ENCODE results near the gene SLC25A45.
"Not testable (repeated sequence)": the region's sequence is repeated elsewhere in the genome, so short reads cannot be mapped to it uniquely, and the experiment has no call there.

Gene SLC25A45

GRCh38 chr11:65421794-65422632 lies 39.6 kb upstream of the SLC25A45 start:
- peak; percentile 93 for DNase-seq

- DNase-seq = peak; percentile 61
These were observed 38.7 kb upstream of the SLC25A45 start for GRCh38 chr11:65420979-65421793.

GRCh38 chr11:65420506-65420905 lies 38.1 kb upstream of the SLC25A45 start:
- no peak for DNase-seq

GRCh38 chr11:65419772-65420481 lies 37.5 kb upstream of the SLC25A45 start:
- peak; percentile 53 for DNase-seq

GRCh38 chr11:65419460-65419771 lies 37.0 kb upstream of the SLC25A45 start:
- no peak for DNase-seq

DNA sequence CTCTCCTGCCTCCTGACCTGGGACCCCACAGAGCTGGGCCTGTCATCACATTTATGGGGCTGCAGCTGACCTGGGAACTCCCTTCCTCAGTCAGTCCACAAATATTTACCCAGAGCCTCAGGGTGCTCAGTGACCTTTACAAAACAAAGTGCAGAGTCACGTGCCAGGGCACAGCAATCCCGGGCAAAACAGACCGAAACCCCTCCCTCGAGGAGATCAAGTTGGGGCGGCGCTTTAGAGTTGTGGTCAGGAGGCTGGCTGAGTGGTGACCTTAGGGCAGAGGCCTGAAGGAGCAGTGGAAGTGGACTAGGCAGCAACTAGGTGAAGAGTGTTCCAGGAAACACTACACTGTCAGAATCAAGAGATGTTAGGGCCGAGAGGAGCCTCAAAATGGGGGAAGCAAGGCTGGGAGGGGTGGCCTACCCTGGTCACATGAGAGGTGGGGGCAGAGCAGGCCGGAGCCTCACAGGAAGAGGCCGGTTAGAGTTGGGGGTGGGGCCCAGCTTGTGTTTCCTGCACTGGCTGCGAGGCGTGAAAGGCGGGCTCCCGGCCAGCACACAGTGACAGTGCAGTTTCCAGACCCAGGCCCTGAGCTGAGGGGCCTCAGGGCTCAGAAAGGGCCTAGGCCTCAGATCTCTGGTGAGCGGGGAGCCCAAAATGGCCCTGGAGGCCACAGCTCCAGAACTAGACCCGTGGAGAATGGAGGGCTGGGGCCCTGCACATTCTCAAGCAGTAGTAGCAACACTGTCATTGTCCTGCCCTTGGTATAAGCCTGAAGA lies 36.4 kb upstream of the SLC25A45 start:
- DNase-seq = peak; percentile 87

DNA sequence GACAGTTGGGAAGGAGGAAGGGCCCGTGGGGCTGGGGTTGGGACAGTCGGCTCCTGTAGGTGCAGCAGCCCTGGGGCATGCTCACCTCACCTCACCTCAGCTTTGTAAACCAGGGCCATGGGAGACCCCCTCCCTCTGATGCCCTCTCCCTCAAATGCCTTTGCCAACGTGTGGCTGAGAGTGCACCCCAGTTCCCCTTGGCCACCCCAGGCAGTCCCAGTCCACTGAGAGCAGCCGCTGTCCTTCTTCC lies 35.9 kb upstream of the SLC25A45 start:
- peak; percentile 43 for DNase-seq

DNA sequence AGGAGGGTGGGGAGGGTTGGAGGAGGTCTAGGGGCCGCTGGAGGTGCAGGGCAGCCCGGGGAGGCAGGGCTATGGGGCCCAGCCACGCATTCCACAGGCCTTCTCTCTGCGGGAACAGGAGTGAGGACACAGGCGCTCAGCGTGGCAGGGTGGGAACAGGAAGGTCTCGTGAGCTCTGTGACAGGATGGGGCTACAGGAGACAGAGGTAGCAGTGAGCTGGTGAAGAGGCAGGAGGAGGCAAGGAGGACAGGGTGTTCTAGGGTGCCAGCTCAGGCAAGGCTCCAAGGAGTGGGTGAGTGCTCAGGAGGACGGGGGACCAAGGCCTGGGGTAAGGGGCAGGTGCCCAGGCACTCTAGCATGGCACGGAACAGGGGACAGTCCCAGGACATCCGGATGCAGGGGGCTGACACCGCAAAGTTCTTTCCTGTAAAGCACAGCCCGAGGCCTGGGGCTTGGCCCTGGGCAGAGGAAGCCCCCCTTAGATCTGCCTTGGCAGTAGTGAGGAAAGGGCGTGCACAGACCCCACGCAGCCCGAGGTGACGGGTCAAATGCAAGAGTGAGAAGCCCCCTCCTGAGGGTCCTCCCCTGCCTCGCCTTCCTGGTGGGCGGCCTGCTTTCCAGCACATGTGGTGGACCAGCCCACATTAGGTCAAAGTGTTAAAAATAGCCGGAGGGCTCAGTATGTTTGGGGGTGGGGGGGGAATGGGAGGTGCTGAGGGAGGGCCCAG lies 35.4 kb upstream of the SLC25A45 start:
- peak; percentile 53 for DNase-seq

GRCh38 chr11:65416841-65417701 lies 34.6 kb upstream of the SLC25A45 start:
- no peak for DNase-seq

DNA sequence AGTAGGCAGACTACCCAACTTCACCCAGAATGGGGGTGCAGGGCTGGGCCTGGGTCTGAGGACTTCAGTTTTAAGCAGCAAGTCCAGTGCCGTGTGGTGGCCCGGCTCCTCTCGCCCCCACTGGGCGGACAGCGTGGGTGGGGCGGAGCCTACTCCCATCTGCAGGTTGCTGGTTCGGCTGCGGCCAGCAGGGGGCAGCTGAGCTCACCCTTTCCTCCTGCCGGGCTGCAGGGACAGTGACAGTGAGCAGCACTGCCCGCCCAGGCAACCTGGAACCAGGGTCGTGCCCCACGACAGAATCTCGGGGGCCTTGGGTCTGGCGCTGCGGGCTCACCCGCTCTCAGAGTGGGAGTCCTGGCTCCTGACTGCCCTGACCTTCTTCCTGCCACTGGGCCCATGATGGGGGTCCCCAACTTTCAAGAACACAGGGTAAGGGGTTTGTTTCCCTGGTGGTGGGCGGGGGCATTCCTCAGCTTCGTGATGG lies 33.9 kb upstream of the SLC25A45 start:
- peak; percentile 84 for DNase-seq

GRCh38 chr11:65415499-65416340 lies 33.3 kb upstream of the SLC25A45 start:
- DNase-seq = no peak

GRCh38 chr11:65414776-65415498 lies 32.5 kb upstream of the SLC25A45 start:
- DNase-seq = no peak

- DNase-seq = not testable (repeated sequence)
These were observed 30.7 kb upstream of the SLC25A45 start for GRCh38 chr11:65413077-65413664.

DNA sequence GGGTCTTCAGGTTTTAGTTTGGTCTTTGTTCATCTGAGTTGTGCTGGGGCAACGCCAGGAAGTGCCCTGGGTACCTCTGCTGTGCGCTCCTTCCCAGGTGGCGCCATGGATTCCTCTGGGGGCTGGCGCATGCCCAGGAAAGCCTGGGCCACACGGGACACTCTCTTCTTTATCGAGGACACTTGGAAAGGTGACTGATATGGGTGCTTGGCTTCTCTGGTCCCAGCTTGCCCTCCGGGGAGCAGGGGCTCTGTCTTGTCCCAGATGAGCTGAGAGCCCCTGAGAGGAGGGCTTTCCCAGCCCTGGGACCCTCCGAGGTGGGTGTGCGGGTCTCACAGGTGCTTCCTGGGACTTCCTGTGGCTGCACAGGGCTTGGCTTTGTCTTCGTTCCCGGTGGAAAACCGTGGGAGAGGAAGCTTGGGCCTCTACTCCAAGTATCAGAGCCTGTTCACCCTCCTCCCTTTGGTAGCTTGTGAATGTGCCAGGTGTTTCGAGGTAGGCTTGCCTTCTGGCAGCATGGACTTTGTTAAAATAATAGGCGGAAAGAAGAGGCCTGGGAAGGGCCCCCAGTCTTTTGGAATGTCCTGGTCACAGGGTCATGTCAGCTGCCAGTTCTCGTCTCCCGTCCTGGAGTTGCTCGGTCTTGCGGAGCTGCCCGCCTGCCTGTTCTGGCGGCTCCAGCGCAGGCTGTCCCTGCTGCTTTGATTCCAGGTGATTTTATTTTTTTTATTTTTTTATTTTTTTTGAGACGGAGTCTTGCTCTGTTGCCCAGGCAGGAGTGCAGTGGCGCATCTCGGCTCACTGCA lies 30.0 kb upstream of the SLC25A45 start:
- DNase-seq = no peak

DNA sequence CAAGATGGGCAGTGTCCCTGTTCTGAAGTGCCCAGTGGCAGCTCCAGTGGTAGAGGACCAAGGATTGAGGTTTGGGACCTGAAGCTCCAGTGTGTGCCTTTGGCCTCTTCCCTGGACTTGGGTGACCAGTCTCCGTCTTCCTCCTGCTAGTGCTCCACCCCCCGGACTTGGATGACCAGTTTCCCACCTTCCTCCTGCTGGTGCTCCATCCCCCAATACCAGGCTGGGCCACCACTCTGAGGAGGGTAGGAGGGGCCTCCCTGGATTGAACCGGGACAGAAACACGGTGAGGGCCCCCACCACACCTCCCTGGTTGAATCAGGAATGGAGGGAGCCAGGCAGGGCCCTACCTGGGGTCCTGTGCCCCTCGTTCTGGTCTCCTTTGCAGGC lies 29.2 kb upstream of the SLC25A45 start:
- no peak for DNase-seq

DNA sequence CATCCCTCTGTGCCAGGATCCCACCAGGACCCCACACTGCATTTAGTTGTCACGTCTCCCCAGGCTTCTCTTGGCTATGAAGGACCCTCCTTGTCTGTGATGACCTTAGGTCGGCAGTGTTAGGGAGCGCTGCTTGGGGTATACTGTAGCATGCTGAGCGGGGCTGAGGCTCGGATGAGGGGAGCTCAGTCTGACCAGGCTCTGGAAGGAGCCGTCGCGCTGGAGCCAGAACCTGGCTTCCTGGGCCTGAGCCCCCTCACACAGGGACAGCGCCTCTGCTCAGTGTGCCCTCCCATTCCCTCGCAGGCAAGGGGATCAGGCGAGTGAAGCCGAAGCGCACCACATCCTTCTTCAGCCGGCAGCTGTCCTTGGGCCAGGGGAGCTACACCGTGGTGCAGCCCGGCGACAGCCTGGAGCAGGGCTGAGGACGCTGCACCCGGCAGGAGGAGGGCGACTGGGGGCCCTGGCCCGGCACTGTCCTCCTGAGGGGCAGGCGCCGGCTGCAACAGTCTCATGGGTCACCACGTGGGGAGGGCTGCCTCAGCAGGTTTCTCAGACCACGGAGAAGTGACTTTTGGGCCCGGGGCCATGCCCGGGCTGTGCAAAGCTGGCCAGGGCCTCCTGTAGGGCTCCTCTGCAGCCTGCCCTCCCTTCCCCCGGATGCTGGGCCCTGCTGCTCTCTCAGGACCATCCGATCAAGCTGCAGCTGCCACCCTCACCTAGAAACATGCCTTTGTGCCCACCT lies 28.7 kb upstream of the SLC25A45 start:
- no peak for DNase-seq
